Neuronal stem cell (in vitro differentiated cells): ENCODE results near the gene ROR1.

ENCODE experiments used
- DNase-seq: peaks from one replicate; pipeline ENCODE4 v3.0.0-alpha.2; 2013; ENCODE audit warnings: low spot score
- H2AFZ ChIP-seq: one replicate; pipeline ENCODE4 v1.6.1; 2013; ENCODE audit warnings: mild to moderate bottlenecking, low read length, inconsistent platforms
- H2AK5ac ChIP-seq: 2 replicates; pipeline ENCODE4 v1.6.1; 2013; ENCODE audit warnings: low read depth, mild to moderate bottlenecking, inconsistent platforms, low read length, moderate library complexity, mixed read lengths
- H2BK120ac ChIP-seq: 2 replicates; pipeline ENCODE4 v1.6.1; 2013; ENCODE audit warnings: low read depth, mild to moderate bottlenecking, inconsistent platforms, low read length, moderate library complexity, mixed read lengths
- H2BK12ac ChIP-seq: one replicate; pipeline ENCODE4 v1.6.1; 2013; ENCODE audit warnings: low read length, inconsistent platforms
- H2BK15ac ChIP-seq: 2 replicates; pipeline ENCODE4 v1.6.1; 2013; ENCODE audit warnings: mild to moderate bottlenecking, low read length, inconsistent platforms, mixed read lengths
- H2BK5ac ChIP-seq: one replicate; pipeline ENCODE4 v1.6.1; 2013; ENCODE audit warnings: inconsistent platforms, mild to moderate bottlenecking, low read length, moderate library complexity
- H3K14ac ChIP-seq: one replicate; pipeline ENCODE4 v1.6.1; 2013; ENCODE audit warnings: low read length, inconsistent platforms
- H3K18ac ChIP-seq: 2 replicates; pipeline ENCODE4 v1.6.1; 2013; ENCODE audit warnings: low read length, inconsistent platforms
- H3K23ac ChIP-seq: 2 replicates; pipeline ENCODE4 v1.6.1; 2013; ENCODE audit warnings: low read depth, mild to moderate bottlenecking, mixed read lengths, low read length, inconsistent platforms; ENCODE audit not compliant: poor library complexity
- H3K27ac ChIP-seq: replicated peaks from 3 replicates; pipeline ENCODE4 v1.5.1; 2013; ENCODE audit warnings: low read length, inconsistent platforms
- H3K27me3 ChIP-seq, 3 experiments: 2 replicates each; pipeline ENCODE4 v1.6.1; 2013; ENCODE audit warnings: low read length in 3 of 3, mild to moderate bottlenecking in 2 of 3, inconsistent platforms in 1 of 3, low read depth in 1 of 3, mixed read lengths in 1 of 3, moderate library complexity in 1 of 3; ENCODE audit not compliant: control insufficient read depth in 3 of 3, insufficient read depth in 3 of 3
- H3K36me3 ChIP-seq, 2 donors: replicated peaks in 1 of 2; 2 replicates each; pipeline ENCODE4 v1.6.1; 2013; ENCODE audit warnings: low read length in 2 of 2; ENCODE audit not compliant: control insufficient read depth in 2 of 2, insufficient read depth in 2 of 2
- H3K4ac ChIP-seq: 2 replicates; pipeline ENCODE4 v1.6.1; 2013; ENCODE audit warnings: inconsistent platforms, mild to moderate bottlenecking, low read length, moderate library complexity
- H3K4me1 ChIP-seq, 2 donors: 1 replicate in 1 of 2; 2 replicates in 1 of 2; pipeline ENCODE4 v1.6.1; 2013; ENCODE audit warnings: low read length in 2 of 2, low read depth in 1 of 2; ENCODE audit not compliant: control insufficient read depth in 2 of 2, insufficient read depth in 1 of 2
- H3K4me2 ChIP-seq: one replicate; pipeline ENCODE4 v1.6.1; 2013; ENCODE audit warnings: mild to moderate bottlenecking, low read length, inconsistent platforms; ENCODE audit not compliant: insufficient read depth, poor library complexity, severe bottlenecking
- H3K4me3 ChIP-seq, 2 donors: 2 replicates each; pipeline ENCODE4 v1.5.1; 2013; ENCODE audit warnings: low read length in 2 of 2, mild to moderate bottlenecking in 2 of 2, inconsistent platforms in 1 of 2, moderate library complexity in 1 of 2
- H3K79me1 ChIP-seq: one replicate; pipeline ENCODE4 v1.6.1; 2013; ENCODE audit warnings: low read depth, mild to moderate bottlenecking, inconsistent platforms, low read length, moderate library complexity
- H3K9ac ChIP-seq: one replicate; pipeline ENCODE4 v1.6.1; 2013; ENCODE audit warnings: mild to moderate bottlenecking, low read depth, low read length, inconsistent platforms; ENCODE audit not compliant: poor library complexity
- H3K9me3 ChIP-seq, 2 donors: replicated peaks in 1 of 2; 2 replicates each; pipeline versions ENCODE3 to v1.6.1; 2013; ENCODE audit warnings: low read length in 2 of 2, mild to moderate bottlenecking in 2 of 2, inconsistent platforms in 1 of 2, low read depth in 1 of 2, mixed read lengths in 1 of 2, moderate library complexity in 1 of 2; ENCODE audit not compliant: control insufficient read depth in 2 of 2, insufficient read depth in 1 of 2
- H4K8ac ChIP-seq: one replicate; pipeline ENCODE4 v1.6.1; 2013; ENCODE audit warnings: low read depth, mild to moderate bottlenecking, inconsistent platforms, low read length, moderate library complexity
- H4K91ac ChIP-seq: one replicate; pipeline ENCODE4 v1.6.1; 2013; ENCODE audit warnings: low read length, low read depth, mild to moderate bottlenecking, inconsistent platforms; ENCODE audit not compliant: poor library complexity
- WGBS, 2 donors: extraction: QIAGEN DNeasy Blood & Tissue Kit; methylation state at CpG; one replicate each; pipeline ENCODE4 v1.1.7; 2013; ENCODE audit warnings: missing lambda C conversion rate in 2 of 2, mixed read lengths in 1 of 2; ENCODE audit not compliant: insufficient read length in 2 of 2, insufficient replicate concordance in 1 of 2; ENCODE audit errors: extremely low coverage in 2 of 2; 5-methylcytosine and 5-hydroxymethylcytosine counted together

The ROR1 gene

DNA sequence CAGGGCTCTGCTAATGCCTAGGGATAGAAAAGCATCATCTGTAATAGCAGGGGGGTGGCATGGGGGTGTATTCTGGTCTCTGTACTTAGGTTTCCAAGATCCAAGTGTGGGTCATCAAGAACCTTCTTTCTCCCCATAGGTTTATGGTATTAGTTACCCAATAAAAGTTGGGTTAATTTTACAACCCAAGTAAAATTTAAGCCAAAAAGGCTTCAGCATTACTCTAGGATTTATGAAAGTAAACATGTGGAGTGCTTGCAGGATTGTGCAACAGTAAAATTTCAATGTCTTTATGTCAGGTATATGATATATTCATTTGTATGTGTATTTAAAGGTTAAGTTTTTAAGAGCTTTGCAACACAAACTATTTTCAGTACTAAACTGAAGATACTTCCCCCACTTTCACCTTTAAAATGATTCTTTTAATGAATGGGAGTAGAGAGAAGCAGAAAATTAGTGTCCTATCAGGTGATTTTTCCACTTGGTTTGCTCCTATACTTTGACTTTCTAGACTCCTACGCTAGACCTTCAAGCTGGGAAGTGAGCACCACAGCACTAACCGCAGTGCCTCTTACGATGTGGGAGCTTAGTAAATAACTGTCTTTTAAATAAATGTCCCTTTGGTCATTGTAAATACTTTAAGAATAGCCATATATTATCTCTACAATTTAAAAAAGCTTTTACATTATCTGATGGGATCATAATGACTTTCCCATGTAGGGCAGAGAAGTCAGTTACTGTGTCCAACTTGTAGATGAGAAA, 361.8 kb downstream of the ROR1 start:
- Histone ChIP-seq H3K27me3 (no peaks in the 10 kb centered on the region), H2BK5ac (no peak overlapping the region), H3K23ac (no peak overlapping the region), H3K4me2 (no peak overlapping the region), H3K4me1 (peaks cover 0 to 4% of the 10 kb centered on the region in 2 donors), H2BK12ac (no peak overlapping the region), H2BK120ac (no peak overlapping the region), H3K79me1 (no peaks in the 10 kb centered on the region), H3K9me3 (no peaks in the 10 kb centered on the region), H3K18ac (no peak overlapping the region), H3K27ac (no peak overlapping the region), H4K91ac (no peak overlapping the region), H4K8ac (no peak overlapping the region), H3K36me3 (no peaks in the 10 kb centered on the region), H2AK5ac (no peak overlapping the region), H3K9ac (no peak overlapping the region), H3K4me3 (no peak overlapping the region), H3K14ac (no peak overlapping the region), H2BK15ac (no peak overlapping the region), H2AFZ (no peak overlapping the region), H3K4ac (no peak overlapping the region)
- WGBS, 2 donors, result no CpG with 5 or more reads among the region's 3 CpGs
- DNase-seq, result no peak

DNA sequence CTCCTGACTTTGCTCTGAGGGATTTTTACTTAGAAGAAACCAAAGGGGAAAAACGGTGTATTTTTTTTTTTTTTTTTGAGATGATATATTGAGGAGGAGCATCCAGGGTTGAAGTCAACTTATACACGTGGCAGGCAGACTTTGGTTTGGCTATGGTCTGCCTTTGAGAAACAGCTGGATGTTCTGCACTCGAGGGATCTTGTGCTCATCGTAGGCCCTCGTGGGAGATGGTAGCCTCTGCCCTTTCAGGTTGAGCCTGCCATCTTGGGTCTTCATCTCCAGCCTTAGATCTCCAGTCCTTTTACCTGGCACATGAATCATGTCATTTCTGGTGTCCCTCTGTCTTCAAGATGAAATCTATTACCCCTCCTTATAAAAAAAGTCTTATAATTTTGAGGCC, 362.5 kb downstream of the ROR1 start:
- Histone ChIP-seq H2AK5ac (no peak overlapping the region), H4K91ac (no peak overlapping the region), H3K4me3 (no peak overlapping the region), H2AFZ (no peak overlapping the region), H3K4me1 (peaks cover 0 to 2% of the 10 kb centered on the region in 2 donors), H3K9ac (no peak overlapping the region), H3K9me3 (no peaks in the 10 kb centered on the region), H3K27me3 (no peaks in the 10 kb centered on the region), H3K4me2 (no peak overlapping the region), H3K14ac (no peak overlapping the region), H3K23ac (no peak overlapping the region), H3K79me1 (no peaks in the 10 kb centered on the region), H3K4ac (no peak overlapping the region), H2BK5ac (no peak overlapping the region), H3K18ac (peak overlapping the region; percentile 81), H4K8ac (no peak overlapping the region), H2BK15ac (no peak overlapping the region), H2BK12ac (no peak overlapping the region), H3K36me3 (no peaks in the 10 kb centered on the region), H3K27ac (no peak overlapping the region), H2BK120ac (no peak overlapping the region)
- no CpG with 5 or more reads among the region's 5 CpGs for WGBS, 2 donors
- no peak for DNase-seq

DNA sequence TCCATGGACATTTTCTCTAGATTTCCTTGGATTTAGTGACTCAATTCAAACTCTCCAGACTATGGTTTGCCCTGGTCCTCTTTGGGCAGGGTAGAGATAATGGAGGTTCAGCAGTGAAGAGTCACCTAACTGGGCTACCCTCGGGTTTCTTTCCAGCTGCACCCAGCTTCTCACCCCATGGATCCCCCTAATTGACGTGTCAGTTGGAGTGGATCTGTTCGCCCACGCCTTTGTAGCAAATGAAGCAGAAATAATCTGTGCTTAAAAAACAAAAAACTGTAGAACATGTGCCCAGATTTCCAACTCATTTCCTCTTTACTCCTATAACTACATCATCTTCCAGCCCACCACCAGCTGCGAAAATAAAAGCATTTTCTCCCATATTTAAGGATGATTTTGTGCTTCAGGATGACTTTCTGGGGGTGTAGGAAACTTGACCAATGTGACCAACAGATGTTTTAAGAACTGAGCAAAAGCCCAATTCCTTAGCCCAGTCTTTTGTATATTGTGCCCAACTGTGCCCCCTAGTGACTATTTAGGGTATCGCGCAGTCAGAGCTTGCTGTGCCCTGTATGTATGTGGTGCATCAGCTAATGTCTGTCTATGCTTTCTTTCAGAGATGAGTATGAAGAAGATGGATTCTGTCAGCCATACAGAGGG, 363.1 kb downstream of the ROR1 start:
- Histone ChIP-seq H2BK120ac (no peak overlapping the region), H2AK5ac (no peak overlapping the region), H2BK15ac (no peak overlapping the region), H3K27me3 (no peaks in the 10 kb centered on the region), H3K9me3 (no peaks in the 10 kb centered on the region), H2AFZ (peak overlapping the region; percentile 14), H3K4me1 (peaks cover 0 to 5% of the 10 kb centered on the region in 2 donors), H3K23ac (no peak overlapping the region), H3K4ac (no peak overlapping the region), H3K4me3 (no peak overlapping the region), H3K36me3 (no peaks in the 10 kb centered on the region), H3K14ac (no peak overlapping the region), H3K18ac (no peak overlapping the region), H3K4me2 (no peak overlapping the region), H3K27ac (no peak overlapping the region), H2BK5ac (no peak overlapping the region), H3K79me1 (no peaks in the 10 kb centered on the region), H4K91ac (no peak overlapping the region), H4K8ac (no peak overlapping the region), H2BK12ac (no peak overlapping the region), H3K9ac (no peak overlapping the region)
- no CpG with 5 or more reads among the region's 7 CpGs for WGBS, 2 donors
- DNase-seq, result peak; percentile 77

DNA sequence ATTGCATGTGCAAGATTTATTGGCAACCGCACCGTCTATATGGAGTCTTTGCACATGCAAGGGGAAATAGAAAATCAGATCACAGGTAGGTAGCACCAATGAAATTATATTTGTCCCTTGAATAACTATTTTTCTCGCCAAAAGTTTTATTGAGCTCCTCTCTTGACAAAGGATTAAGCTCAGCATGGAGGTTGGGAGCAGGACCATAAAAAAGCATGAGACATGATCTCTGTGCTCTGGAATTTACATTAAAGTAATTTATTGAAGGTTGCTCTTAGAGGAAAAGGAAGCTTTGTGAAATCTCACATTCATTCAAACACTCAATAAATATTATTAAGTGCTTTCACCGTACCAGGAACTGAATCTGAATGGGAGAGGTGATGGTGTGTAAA, 363.6 kb downstream of the ROR1 start:
- H4K8ac ChIP-seq, result no peak overlapping the region
- no peak overlapping the region for H4K91ac ChIP-seq
- no peak overlapping the region for H3K27ac ChIP-seq
- H2BK5ac ChIP-seq, result no peak overlapping the region
- no CpG with 5 or more reads among the region's 4 CpGs for WGBS, 2 donors
- H3K4me2 ChIP-seq, result no peak overlapping the region
- H3K9ac ChIP-seq, result no peak overlapping the region
- peaks cover 0 to 9% of the 10 kb centered on the region in 2 donors for H3K4me1 ChIP-seq
- no peak overlapping the region for H3K4me3 ChIP-seq
- no peak for DNase-seq
- H3K4ac ChIP-seq, result no peak overlapping the region
- H2BK120ac ChIP-seq, result no peak overlapping the region
- H3K36me3 ChIP-seq, result no peaks in the 10 kb centered on the region
- H3K9me3 ChIP-seq, result no peaks in the 10 kb centered on the region
- H2AK5ac ChIP-seq, result no peak overlapping the region
- no peak overlapping the region for H2BK12ac ChIP-seq
- no peak overlapping the region for H3K18ac ChIP-seq
- no peak overlapping the region for H3K14ac ChIP-seq
- no peak overlapping the region for H2AFZ ChIP-seq
- no peak overlapping the region for H3K23ac ChIP-seq
- H3K79me1 ChIP-seq, result no peaks in the 10 kb centered on the region
- H2BK15ac ChIP-seq, result no peak overlapping the region
- no peaks in the 10 kb centered on the region for H3K27me3 ChIP-seq
